AG08395 (cell line): Measurements from ENCODE around the gene DTL.

ENCODE experiments used
- DNase-seq: peaks from one replicate; pipeline ENCODE4 v3.0.0; 2012; ENCODE audit warnings: mixed read lengths, low spot score

The DTL gene

DNA sequence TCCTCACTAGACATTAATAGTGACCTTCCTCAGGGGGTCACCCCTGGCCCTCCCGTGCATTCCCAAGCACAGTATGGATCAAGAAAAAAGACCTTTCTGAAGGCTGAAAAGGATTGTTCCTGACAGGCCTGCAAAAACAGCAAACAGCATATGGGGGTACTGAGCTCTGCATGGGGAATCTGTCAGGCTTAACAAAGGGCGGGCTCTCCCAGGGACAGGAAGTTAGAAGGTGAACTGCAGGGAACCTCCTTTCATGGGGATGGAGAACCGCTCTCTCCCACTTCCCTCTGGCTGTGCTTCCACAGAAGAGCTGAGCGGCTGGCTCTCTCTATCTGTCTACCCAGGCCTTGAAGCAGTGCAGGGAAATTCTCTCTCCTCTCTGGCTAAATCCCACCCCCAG, 91.7 kb downstream of the DTL start:
- no peak for DNase-seq

DNA sequence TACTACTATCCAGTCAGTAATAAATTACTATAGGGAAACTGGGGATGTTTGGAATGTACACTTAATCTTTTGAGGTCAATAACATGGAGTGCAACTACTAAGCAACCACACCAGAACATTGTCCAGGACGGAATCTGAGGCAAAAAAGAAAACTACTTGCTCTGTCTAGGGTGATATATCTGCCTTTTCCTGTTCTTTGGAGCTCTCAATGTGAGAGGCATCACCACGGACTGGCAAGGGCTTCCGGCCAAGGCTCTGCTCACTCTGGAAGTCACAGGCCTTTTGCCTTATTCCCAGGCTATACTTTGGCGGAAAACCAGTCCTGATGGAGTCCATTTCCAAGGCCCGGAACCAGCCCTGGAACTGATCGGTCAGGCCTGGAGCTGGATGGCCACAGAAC, 94.2 kb downstream of the DTL start:
- no peak for DNase-seq

DNA sequence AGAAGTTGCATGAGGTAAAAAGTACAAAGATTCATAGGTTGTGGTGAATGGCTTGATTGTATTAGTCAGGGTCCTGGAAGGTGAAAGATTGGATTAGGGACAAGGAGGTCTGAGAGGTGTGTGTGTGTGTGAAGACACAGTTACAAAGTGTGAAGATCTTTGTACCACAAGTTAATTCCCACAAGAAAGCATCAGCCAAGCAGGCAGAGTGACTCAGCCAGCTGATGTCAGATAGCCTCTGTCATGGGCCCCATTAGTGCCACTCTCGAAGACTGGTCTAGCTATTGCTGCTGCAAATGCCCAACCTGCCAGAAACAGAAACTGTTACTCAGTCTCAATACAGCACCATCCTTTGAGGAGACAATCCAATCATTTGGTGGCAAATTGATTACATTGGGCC, 96.5 kb downstream of the DTL start:
- peak; percentile 20 for DNase-seq

DNA sequence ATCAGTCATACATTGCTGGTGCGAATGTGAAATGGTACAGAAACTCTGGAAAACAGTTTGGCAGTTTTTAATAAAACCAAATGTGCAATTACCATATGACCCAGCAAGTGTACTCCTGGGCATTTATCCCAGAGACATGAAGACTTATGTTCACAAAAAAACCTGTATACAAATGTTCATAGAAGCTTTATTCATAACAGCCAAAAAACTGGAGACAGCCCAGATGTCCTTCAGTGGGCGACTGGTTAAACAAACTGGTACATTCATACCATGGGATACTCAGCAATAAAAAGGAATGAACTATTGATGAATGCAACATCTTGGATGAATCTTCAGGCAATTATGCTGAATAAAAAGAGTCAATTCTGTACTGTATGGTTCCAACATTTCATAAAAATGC, 97.8 kb downstream of the DTL start:
- no peak for DNase-seq

DNA sequence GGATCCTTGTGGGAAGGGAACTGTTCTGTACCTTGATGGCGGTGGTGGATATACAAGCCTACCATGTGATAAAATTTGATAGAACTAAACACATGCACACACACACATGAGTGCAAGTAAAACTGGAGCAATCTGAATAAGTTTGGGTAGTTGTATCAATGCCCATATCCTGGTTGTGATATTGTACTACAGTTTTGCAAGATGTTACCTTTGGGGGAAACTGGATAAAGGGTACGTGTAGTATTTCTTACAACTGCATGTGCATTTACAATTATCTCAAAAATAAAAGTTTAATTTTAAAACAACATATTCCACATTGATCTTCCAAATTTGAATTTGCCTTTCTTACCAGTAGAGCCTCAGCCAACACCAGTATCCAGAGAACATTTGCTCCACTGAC, 99.6 kb downstream of the DTL start:
- DNase-seq = no peak

DNA sequence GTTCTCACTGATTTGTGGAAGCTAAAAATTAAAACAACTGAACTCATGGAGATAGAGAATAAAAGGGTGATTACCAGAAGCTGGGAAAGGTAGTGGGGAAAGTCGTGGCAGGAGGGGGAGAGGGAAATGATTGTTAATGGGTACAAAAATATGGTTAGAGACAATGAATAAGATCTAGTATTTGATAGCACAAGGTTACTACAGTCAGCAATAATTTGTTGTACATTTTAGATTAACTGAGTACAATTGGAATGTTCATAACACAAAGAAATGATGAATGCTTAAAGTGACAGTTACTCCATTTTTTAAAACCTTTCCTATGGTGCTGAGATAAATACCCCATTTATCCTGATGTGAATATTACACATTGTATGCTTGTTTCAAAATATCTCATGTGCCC, 102.3 kb downstream of the DTL start:
- no peak for DNase-seq

DNA sequence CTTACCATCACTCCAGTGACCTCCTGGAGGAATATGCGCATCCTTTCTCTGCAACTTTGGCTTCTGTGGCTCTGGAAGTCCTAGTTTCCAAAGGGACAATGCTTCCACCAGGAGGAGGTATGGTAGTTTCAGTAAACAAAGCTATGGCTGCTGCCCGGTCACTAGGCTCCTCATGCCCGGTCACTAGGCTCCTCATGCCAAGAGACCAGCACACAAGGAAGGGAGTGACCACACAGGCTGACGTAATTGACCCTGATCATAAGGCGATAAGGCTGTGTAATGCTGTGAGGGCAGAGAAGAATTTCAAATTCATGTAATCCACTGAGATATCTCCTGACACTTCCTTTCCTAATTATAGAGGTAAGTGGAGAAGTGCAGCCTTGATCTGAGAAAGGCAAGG, 102.9 kb downstream of the DTL start:
- DNase-seq = no peak

DNA sequence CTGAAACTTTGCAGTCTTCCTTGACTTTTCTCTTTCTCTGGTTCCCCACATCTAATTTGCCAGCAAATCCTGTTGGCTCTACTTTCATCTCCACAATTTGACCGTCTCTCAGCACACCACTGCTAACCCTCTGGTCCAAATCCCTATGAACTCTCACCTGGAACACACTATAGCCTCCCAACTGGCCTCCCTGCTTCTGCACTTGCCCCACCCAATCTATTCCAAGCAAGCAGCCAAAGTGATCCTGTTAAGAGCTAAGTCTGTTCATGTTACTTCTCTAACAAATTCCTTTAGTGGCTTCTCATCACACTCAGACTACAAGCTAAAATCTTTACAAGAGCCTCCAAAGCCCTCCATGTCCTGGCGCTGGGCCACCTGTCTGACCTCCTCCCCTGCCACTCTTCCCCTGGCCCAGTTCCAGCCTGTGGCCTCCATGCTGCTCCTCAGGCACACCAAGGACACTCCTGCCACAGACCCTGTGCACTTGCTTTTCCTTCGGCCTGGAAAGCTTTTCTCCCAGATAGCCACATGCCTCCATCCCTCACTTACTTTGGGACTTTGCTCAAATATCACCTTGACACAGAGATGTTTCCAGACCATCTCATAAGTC, 104.1 kb downstream of the DTL start:
- no peak for DNase-seq

DNA sequence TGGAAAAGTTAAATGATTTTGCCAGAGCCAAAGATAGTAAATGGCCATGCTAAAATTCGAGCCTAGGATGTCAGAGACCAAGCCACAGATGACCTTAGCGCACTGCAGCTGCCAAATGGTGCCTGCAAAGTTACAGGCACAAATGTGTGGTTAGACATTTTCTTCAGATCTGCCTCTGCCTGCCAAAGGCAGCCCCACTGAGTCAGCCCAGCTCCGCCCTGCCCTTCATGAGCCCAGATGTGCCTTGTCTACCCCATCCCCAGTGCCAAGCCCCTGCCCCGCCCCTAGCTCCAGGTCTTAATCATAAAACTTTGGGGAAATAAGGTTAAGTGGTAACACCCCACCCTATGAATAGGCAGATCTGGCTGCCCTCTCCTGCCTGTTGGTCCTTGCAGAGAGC, 105.9 kb downstream of the DTL start:
- peak; percentile 26 for DNase-seq

DNA sequence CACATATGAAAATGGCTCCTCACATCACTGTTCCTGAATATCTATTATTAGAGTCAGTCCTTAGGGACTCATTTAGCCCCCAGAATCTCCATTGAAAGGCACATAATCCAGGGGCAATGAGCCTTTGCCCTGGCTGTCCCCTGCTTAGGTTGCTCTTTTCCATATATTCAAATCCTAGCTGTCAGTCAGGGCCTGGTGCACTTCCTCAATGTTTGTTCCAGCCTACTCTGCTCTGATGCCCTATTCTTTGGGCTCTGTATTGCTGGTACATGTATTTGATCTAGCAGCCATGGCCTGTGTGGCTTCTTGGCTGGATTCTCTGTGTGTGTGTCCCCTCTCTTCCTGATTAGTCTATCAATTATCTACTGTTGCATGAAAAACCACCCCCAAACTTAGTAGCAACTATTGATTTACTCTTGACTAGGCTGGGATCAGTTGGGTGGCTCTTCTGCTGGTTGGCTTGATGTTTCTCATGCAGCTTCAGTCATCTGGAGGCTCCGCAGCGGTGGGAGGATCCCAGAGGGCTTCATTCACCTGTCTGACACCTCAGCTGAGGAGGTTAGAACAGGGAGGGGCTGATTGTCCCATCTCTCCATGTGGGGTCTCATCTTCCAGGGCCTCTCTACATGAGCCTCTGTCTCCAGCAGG, 107.5 kb downstream of the DTL start:
- no peak for DNase-seq

DNA sequence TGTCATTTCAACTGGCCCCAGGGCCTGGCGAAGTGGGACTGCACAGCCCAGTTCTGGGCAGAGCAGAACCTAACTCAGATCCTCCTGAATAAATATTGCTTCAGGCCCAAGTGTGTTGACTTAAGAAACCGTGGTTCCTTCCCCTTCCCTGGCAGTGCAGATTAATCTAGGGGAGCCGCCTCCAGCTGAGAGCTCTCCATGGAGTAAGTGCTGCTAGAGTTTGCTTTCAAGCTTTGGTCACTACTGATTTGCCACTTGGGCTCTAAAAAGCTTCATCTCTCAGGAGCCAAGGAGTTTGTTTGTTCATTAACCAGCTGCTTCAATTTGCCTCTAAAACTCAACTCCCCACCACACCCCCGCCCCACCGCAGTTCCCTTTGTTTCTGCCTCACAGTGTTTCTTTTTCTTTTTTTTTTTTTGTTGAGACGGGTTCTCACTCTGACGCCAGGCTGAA, 112.1 kb downstream of the DTL start:
- DNase-seq = no peak

DNA sequence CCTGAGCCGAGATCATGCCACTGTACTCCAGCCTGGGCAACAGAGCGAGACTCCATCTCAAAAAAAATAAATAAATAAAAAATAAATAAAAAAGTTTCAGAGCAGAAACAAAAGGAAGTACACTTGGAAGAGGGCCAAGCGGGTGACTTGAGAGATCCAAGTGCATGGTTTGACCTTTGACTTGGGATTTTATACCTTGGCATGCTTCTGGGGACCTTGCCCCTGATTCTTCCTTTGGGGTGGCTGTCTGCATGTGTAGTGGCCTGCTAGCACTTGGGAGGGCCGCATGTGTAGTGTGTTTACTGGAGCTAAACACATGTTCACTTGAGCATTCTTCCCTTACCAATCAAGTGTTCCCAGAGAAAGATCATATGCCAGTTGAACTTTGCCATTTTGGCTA, 114.0 kb downstream of the DTL start:
- DNase-seq = no peak

DNA sequence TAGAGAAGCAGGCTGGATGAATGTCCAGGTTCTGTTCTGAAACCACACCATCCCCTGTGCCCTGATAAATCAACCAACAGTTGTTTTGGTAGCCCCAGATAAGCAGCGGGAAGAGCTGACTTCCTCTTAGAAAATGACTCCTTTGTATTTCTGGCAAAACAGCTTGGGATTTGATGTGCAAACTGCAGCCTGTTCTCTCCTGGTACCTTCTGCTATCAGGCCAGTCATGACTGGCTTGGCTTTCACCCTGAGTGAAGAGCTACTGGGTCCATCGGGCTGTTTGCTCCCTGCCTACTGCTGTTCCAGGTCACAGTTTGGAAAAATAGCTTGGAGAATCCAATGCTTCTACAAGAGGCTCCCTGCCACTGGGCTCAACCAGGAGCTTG, 116.8 kb downstream of the DTL start:
- DNase-seq = no peak

DNA sequence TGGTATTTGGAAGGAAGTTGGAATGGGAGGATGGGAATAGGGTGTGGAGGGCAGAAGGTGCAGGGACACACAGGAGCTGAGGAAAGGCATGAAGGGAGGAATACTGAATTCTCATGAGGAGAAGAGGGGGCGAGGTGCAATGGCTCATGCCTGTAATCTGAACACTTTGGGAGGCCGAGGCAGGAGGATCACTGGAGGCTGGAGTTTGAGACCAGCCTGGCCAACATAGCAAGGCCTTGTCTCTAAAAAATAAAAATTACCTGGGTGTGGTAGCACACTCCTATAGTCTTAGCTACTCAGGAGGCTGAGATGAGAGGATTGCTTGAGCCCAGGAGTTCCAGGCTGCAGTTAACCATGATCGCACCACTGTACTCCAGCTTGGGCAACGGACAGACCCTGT, 117.3 kb downstream of the DTL start:
- no peak for DNase-seq

DNA sequence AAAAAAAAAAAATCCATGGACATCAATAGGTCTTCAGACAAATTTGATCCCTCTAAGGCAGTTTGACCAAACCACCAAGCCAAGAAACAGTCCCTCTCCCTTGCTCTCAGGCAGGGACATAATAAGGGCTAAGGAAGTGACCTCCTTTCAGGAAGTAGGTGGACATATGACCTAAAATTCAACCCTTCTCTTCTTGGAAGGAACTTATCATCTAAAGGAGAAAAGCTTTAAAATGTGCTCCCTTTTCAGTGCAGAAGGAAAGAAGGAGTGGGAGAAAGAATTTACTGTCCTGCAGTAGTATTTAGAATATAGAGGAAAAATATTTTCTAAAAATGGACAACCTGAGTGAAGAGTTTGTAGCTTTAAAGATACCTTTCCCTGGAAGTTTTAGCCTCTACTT, 118.1 kb downstream of the DTL start:
- DNase-seq = no peak
